Posterior cingulate gyrus (tissue), 11 donors: ENCODE results near the gene WDFY2.
A peak's percentile ranks its signal among the peaks of the same experiment; 100 is the strongest.

Source experiments
- DNase-seq, 10 donors: peaks; one replicate each; pipeline versions ENCODE4 v3.0.0 to v3.0.0-alpha.2; 2020 to 2021; ENCODE audit warnings: mixed read lengths in 3 of 10
- intact Hi-C: fragments of 100-400 bp; cut with DNase I; formaldehyde crosslinking; loops from one replicate; pipeline ENCODE4 v1.15.1; 2023

WDFY2 gene

DNA sequence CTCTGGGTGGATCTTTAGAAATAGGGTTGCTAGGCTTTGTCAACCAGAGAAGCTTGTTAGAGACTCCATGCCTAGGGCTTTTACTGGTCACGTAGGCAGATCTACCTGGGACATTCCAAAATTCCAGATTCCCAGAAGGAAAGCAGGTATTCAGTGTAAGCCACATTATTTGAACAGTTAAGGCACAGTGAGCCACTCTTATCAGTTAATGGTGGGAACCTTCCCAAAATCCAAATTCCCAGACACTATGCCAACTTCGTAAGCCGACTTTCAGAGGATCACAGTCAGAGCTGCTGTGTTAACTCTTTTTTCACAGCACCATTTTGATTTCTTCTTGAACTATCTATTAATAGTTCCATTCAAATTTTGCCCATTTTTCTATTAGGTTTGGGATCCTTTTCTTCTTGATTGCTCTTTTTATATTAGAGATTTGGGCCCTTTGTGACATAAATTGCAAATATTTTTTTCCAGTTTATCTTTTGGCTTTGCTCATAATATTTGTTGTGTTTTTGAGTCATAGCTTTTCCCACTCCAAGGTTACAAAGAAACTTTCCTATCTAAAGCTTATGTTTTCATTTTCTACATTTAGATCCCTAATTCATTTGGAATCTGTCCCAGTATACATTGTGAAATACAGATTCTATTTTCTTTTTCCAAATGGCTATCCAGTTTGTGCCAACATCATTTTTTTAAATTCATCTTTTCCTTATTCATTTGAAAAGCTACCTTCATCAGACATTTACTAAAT is 142.4 kb downstream of the WDFY2 start:
- intact Hi-C loops = no loop called here

DNA sequence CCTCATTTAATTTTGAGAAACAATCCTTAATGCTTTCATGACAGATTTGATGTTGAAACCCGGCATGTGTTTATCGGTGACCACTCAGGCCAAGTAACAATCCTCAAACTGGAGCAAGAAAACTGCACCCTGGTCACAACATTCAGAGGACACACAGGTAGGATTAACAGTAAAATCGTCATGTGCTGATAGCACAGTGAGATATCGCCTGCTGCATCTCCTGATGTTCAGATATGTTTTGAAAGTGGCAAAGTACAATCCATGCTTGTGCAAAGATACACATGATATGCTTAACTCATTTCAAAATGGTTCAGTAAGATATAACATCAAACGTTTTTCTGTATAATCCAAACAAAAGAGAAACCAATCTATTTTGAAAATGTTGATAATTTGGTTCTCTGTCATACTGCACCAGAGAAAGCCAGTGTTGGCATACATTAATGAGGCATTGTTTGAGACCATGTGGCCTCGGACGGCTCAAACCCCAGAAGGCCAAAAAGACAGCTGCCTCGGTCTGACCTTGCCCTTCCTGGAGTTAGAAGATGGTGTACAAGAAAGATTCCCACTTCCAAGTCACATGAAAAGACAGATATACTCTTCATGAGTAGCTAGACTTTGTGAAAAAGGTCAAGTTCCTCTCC is 143.5 kb downstream of the WDFY2 start:
- peak in 3 of 10 donors; percentile 12 to 87 (median 53) for DNase-seq
- intact Hi-C loops = no loop called here

More for the DNA sequence above, 142.4 kb downstream of the WDFY2 start:
- no peak for DNase-seq

DNA sequence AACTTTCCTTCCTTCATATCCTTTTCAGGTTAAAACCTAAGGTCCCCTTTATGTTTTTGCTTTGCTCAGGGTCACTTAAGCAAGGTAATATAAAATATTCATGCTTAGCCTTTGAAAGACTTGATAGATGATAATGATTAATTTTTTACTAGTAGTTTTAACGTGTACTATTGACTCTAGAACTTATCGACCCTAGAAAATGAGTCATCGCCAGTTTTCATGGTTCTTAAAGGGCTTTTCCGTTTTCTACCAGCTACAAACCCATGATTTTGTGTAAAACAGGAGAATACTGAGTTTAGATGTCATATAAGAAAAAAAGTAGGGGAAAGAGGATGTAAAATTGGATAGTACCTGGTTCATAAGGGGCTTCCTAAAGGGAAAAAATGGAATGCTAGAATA is 144.0 kb downstream of the WDFY2 start:
- intact Hi-C loops = no loop called here
- no peak for DNase-seq

DNA sequence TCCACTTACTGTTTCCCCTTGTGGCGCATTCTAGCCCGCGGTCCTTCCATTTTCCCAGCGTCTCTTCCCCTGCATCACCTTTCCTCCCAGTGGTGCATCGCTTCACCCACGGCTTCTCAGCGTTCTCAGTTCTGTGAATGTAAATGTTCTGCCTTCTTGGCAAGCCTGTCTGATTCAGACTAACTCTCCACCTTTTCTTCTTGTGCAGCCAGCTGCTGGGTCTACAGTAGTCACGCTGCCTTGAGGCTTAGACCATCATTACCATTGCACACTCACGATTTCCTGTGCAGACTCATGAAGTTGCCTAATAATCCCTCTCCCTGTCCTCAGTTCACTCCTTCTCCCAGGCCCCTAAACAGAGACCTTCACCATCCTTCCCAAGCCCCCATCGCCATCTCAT is 144.7 kb downstream of the WDFY2 start:
- intact Hi-C loops = no loop called here
- DNase-seq = peak in 2 of 10 donors; percentile 21 to 81

- intact Hi-C loops = loop anchor here (5.0 kb wide), 2 partner anchors 108 to 278 kb away; partner anchors contain the start of gene INTS6
- DNase-seq = no peak
These were observed 145.7 kb downstream of the WDFY2 start for GRCh38 chr13:51729866-51730553.

DNA sequence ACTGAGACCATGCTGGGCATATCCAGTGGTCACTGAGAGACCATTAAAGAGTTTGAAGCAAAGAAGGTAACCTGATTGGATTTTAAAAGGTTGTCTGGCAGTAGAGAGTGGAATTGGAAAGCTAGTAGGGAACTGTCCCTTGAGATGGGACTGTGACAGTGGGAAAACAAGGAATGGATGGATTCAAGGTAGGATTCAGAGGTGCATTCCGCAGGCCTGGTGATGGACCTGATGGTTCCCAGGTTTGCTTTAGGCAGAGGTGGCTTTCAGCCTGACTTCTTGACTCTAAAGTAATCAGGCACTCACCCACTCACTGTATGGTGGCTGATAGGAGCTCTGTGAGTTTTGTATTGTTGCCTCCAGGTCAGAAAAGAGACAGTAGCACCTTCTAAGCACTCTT is 146.7 kb downstream of the WDFY2 start:
- intact Hi-C loops = loop anchor here (5.0 kb wide), 2 partner anchors 109 to 279 kb away; partner anchors contain the start of gene INTS6
- no peak for DNase-seq

- no peak for DNase-seq
- intact Hi-C loops = loop anchor here (2.0 to 5.0 kb wide), 3 partner anchors 109 to 279 kb away; partner anchors contain the start of gene INTS6
These were observed 147.5 kb downstream of the WDFY2 start for GRCh38 chr13:51731759-51732158.

DNA sequence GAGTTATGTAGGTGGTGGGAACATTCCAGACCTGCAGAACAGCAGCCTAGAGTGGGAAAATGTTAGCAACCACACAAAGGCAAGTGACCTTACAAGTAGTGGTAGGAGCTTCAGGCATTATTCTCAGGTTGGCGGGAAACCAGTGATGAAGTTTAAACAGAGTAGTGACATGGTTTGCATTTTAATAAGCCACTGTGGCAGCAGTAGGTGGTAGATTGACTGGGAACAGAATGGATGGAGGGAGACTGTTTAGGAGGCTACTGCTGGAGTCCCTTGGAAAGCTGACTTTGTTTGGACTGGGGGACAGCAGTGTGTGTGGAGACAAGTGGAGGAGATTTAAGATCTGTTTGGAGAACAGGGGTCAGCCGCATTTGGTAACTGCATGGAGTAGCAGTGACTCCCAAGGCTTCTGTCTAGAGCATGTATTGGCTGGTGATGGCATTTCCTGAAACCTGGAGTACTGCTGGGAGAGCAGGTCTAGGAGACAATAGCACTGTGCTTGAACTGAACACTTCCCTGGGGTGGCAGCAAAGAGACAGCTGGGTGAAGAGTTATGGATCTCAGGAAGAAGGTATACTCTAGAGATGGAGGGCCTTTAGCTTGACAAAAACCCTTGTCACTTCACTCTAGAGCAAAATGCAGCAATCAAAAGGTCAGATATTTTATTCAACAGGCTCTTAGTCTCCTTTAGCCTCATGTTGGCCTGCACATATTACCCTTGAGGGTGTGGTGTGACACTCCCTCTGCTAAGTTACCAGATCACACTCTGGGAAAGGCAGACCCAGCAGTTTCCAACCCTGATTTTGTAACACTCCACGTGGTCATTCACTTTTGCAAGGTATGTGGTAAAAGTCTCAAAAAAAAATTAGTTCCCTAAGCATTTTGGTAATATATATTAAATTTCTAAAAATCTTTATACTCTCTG is 149.4 kb downstream of the WDFY2 start:
- DNase-seq = no peak
- intact Hi-C loops = loop anchor here (2.0 to 5.0 kb wide), 3 partner anchors 111 to 281 kb away; partner anchors contain the start of gene INTS6

DNA sequence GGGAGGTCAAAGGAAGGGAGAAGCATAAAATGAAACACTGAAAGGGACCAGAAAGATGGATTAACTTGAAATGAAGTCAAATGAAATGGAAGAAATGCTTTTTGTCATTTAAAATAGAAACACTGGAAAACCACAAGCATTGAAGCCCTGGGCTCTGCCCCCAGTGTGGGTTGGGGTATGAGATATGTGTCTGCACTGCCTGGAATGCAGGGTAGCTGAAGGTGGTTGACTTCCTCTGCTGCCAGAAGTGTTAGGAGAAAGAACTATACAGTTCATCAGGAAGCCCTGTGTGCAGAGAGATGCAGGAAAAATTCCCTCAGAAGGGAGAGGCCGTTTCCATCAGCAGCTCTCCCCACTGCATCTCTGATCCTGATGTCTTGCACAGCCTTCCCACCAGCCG is 150.5 kb downstream of the WDFY2 start:
- intact Hi-C loops = loop anchor here (5.0 kb wide), 2 partner anchors 112 to 282 kb away; partner anchors contain the start of gene INTS6

DNA sequence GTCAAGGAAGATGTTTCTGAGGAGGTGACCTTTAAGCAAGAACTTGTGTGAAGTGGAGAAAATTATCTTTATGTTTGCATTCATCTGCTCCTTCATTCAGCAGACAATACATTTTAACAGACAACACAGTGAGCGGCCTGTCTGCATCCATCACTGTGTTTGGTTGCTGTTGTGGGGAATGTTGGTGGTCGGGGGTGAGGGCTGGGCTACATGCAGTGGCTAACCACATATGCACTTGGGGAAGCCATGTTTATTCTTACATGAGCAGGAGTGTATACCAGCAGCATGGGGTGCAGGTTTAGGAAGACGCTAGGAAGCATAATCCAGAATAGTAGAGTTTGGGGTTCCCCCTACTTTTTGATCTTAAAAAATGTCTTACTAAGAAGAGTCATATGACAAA is 153.3 kb downstream of the WDFY2 start:
- intact Hi-C loops = no loop called here

More for the DNA sequence above, 150.5 kb downstream of the WDFY2 start:
- DNase-seq = no peak

DNA sequence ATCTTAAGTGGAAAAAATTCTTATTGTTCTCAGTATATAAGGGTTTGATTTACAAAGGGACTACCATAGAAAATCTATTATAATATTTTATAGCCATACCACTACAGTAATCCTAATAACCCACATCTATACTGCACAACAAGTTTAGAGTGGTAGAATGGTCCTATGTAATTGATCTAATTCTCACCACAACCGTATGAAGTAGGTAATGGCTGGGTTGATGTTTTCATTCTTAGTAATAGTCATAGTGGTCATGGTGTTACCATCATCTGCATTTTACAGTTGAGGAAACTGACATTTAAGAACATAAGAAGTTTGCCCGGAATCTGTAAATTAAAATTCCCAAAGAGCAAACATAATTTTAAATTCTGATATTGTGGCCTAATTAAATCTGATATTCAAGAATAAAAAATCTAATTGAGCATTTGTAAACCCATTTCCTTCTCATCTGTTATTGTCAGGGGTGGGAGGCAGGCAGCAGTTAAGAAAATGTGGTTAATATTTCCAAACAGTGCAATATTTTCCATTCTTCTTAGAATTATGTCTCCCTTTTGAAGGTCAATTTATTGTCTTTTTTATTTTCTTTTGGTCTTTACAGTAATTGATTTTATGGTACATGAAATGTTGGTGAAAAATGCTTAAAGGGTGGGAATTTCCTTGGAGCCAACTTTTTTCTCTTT is 154.1 kb downstream of the WDFY2 start:
- intact Hi-C loops = no loop called here

More for the DNA sequence above, 153.3 kb downstream of the WDFY2 start:
- DNase-seq = no peak

GRCh38 chr13:51739027-51739764 is 154.9 kb downstream of the WDFY2 start:
- intact Hi-C loops = no loop called here
- no peak for DNase-seq

More for the DNA sequence above, 154.1 kb downstream of the WDFY2 start:
- no peak for DNase-seq

GRCh38 chr13:51740698-51741097 is 156.4 kb downstream of the WDFY2 start:
- intact Hi-C loops = no loop called here
- DNase-seq = no peak

GRCh38 chr13:51742031-51742430 is 157.8 kb downstream of the WDFY2 start:
- intact Hi-C loops = no loop called here
- DNase-seq = no peak

DNA sequence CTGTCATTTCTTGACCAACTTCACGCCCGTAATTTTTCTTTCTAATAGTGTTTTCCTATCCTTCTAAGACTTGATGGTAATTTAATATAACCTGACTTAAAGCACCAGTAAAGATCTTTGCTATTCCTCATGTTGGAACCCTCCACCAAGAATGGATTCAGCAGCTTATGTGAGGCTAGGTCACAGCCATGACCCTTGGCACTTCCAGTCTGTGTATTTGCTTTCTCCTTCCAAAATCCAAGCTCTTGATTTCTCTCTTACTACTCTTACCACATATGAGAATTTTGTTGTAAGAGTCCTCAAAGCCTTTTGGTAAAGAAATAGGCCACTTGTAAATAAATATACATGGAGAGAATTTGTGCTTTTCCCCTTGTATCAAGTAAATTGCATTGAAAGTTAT is 158.3 kb downstream of the WDFY2 start:
- no peak for DNase-seq
- intact Hi-C loops = no loop called here

DNA sequence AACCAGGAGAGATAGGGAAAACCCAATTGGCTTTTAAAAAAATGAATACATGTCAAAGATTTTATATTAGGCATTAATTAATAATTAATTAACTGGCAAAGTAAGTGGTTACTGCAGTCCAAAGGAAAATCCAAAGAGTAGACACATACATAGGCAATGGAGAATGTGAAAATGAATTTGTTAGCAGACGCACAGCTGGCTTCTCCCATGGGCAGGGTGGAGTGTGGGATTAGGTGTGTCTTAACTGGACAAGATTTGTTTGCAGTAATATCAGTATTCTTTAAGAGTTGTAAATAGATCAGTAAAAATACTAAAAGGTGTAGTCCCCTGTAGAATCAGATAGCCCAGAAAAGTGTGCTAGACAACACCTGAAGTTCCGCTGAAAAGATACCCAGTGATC is 161.0 kb downstream of the WDFY2 start:
- intact Hi-C loops = no loop called here
- DNase-seq = no peak

- DNase-seq = no peak
- intact Hi-C loops = no loop called here
These were observed 162.5 kb downstream of the WDFY2 start for GRCh38 chr13:51746802-51747201.
